Stomach (tissue), 19 donors: ENCODE measurements around the gene PRKACB. TPM values are rescaled to one million over a fixed set of nuclear protein-coding genes. Genes with fewer than 3 reads are reported as not detected.

Experiments
- DNase-seq, 2 donors: peaks; one replicate each; pipeline versions ENCODE4 v3.0.0 to v3.0.0-alpha.2; 2013 to 2019
- H3K27ac ChIP-seq, 5 donors: fragments of 200-600 bp in 4 of 5; sonication (generic) in 4 of 5; one replicate each; pipeline ENCODE4 v1.5.1; 2013 to 2019; ENCODE audit warnings: mild to moderate bottlenecking in 1 of 5, moderate library complexity in 1 of 5
- H3K27me3 ChIP-seq, 3 donors: fragments of 200-600 bp; sonication (generic); one replicate each; pipeline ENCODE4 v1.5.1; 2017 to 2019; ENCODE audit warnings: mixed run types in 1 of 3
- H3K36me3 ChIP-seq, 4 donors: fragments of 200-600 bp; sonication (generic); 1 replicate in 3 of 4; 2 replicates in 1 of 4; pipeline ENCODE4 v1.5.1; 2016 to 2019
- H3K4me1 ChIP-seq, 4 donors: fragments of 200-600 bp; sonication (generic); one replicate each; pipeline ENCODE4 v1.5.1; 2016 to 2019
- H3K4me3 ChIP-seq, 4 donors: fragments of 200-600 bp; sonication (generic) in 3 of 4; one replicate each; pipeline ENCODE4 v1.5.1; 2016 to 2019; ENCODE audit warnings: mild to moderate bottlenecking in 1 of 4
- H3K9me3 ChIP-seq, 4 donors: fragments of 200-600 bp; sonication (generic); one replicate each; pipeline ENCODE4 v1.5.1; 2016 to 2019
- EP300 ChIP-seq: sonication (generic); formaldehyde crosslinking; IDR thresholded peaks from one replicate; pipeline ENCODE4 v1.6.1; 2017; ENCODE audit warnings: antibody characterized with exemption
- POLR2A ChIP-seq, 4 donors: fragments of 450-650 bp; IDR thresholded peaks; one replicate each; pipeline ENCODE4 v1.6.1; 2016; ENCODE audit warnings: antibody characterized with exemption in 4 of 4, control low read depth in 2 of 4, mild to moderate bottlenecking in 1 of 4, moderate library complexity in 1 of 4
- POLR2AphosphoS5 ChIP-seq, 3 donors: sonication (generic); formaldehyde crosslinking; IDR thresholded peaks; one replicate each; pipeline ENCODE4 v1.6.1; 2016; ENCODE audit warnings: antibody characterized with exemption in 3 of 3
- WGBS, 5 donors: extraction: QIAGEN DNeasy Blood & Tissue Kit in 3 of 5; methylation state at CpG; one replicate each; pipeline versions ENCODE4 v1.1.5 to v1.1.7; 2013 to 2018; 5-methylcytosine and 5-hydroxymethylcytosine counted together
- intact Hi-C: fragments of 100-400 bp; cut with DNase I; formaldehyde crosslinking; loops from one replicate; pipeline ENCODE4 v1.15.1; 2023; ENCODE audit warnings: low total_unique reads
- long read RNA-seq, 10 donors: transcript quantifications; one replicate each; lab custom pipeline, GENCODE V29; 2026
- polyA plus RNA-seq, 3 donors: library from polyadenylated mRNA; stranded (reverse); fragments of 200-250 nt; gene quantifications; one replicate each; pipeline ENCODE4 v1.2.3, GENCODE V29; 2013
- total RNA-seq, 5 donors: library from RNA; depleted of rRNA; stranded (reverse); fragments of >200 nt; gene quantifications; one replicate each; pipeline versions ENCODE4 v1.1.0 to v1.2.3, GENCODE V29; 2014 to 2016
- TF ChIP-seq, protein P1 (sequence below), 7 experiments: fragments of 450-650 bp in 4 of 7; fragments of 200-600 bp in 3 of 7; sonication (generic) in 3 of 7; IDR thresholded peaks; one replicate each; pipeline ENCODE4 v1.5.1; 2016 to 2019; ENCODE audit warnings: antibody characterized with exemption in 7 of 7, control low read depth in 2 of 7, mild to moderate bottlenecking in 1 of 7
- donor health status: healthy with polysubstance abuse.
- donor health status: Bipolar disorder and iron deficiency.
- donor health status: healthy.

The PRKACB gene
- total RNA-seq, result 10 to 100 TPM; 21.4 to 64.8 (median 43.8) TPM
- polyA plus RNA-seq, result 10 to 100 TPM; 13.8 to 33.1 (median 29.6) TPM
- long read RNA-seq, donor 1, full-length matches to known transcripts, result 5 of 5 reads
- long read RNA-seq, donor 1, partial matches to known transcripts, result 0 of 5 reads
- long read RNA-seq, donor 1, other reads (novel, unspliced or antisense), result 0 of 5 reads
- long read RNA-seq, donor 2, full-length matches to known transcripts, result 10 of 10 reads
- long read RNA-seq, donor 2, partial matches to known transcripts, result 0 of 10 reads
- long read RNA-seq, donor 2, other reads (novel, unspliced or antisense), result 0 of 10 reads
- long read RNA-seq, donor 3, full-length matches to known transcripts, result 4 of 4 reads
- long read RNA-seq, donor 3, partial matches to known transcripts, result 0 of 4 reads
- long read RNA-seq, donor 3, other reads (novel, unspliced or antisense), result 0 of 4 reads
- long read RNA-seq, donor 4, full-length matches to known transcripts, result 2 of 2 reads
- long read RNA-seq, donor 4, partial matches to known transcripts, result 0 of 2 reads
- long read RNA-seq, donor 4, other reads (novel, unspliced or antisense), result 0 of 2 reads
- long read RNA-seq, donor 5, full-length matches to known transcripts, result 11 of 11 reads
- long read RNA-seq, donor 5, partial matches to known transcripts, result 0 of 11 reads
- long read RNA-seq, donor 5, other reads (novel, unspliced or antisense), result 0 of 11 reads
- long read RNA-seq, donor 6, result 0 reads
- long read RNA-seq, donor 7, full-length matches to known transcripts, result 15 of 15 reads
- long read RNA-seq, donor 7, partial matches to known transcripts, result 0 of 15 reads
- long read RNA-seq, donor 7, other reads (novel, unspliced or antisense), result 0 of 15 reads
- long read RNA-seq, donor 8, full-length matches to known transcripts, result 6 of 6 reads
- long read RNA-seq, donor 8, partial matches to known transcripts, result 0 of 6 reads
- long read RNA-seq, donor 8, other reads (novel, unspliced or antisense), result 0 of 6 reads
- long read RNA-seq, donor 9, full-length matches to known transcripts, result 5 of 5 reads
- long read RNA-seq, donor 9, partial matches to known transcripts, result 0 of 5 reads
- long read RNA-seq, donor 9, other reads (novel, unspliced or antisense), result 0 of 5 reads
- long read RNA-seq, donor 10, full-length matches to known transcripts, result 4 of 4 reads
- long read RNA-seq, donor 10, partial matches to known transcripts, result 0 of 4 reads
- long read RNA-seq, donor 10, other reads (novel, unspliced or antisense), result 0 of 4 reads

DNA sequence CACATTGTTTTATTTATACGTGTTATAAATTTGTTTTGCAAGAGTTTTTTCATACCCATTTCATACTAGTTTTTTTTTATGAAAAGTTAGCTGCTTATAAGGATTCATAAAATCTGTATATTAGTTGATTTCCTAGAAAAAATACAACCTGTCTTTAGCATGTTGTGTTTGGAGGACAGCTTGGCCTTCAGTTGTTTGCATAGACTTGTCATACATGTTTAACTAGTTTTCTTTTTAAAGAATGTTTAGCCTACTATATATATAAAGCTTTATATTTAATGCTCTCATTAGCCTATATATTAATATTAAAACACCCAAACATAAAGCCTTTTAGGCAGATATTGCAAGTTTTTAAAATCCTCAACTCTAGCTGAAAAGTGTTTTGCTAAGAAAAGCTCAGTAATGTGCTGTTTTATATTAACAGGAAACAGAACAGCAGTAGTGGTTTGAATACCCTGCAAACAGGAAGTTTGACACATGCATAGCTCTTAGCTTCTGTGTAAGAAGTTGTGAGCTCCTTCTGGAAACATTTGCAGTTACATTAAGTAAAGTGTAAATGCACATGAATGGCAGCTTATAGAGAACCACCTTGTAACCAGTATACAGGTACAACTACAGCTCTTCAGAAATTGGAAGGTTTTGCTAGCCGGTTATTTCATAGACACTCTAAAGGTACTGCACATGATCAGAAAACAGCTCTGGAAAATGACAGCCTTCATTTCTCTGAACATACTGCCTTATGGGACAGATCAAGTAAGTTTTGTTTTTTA lies at the start of gene PRKACB:
TSS of gene PRKACB (plus strand) at position 476 of the 770 bp plus-strand sequence. CDS start at position 567, 91 bp downstream.
- peak in 1 of 2 donors; percentile 71 for DNase-seq
- TF ChIP-seq POLR2AphosphoS5 (IDR thresholded peaks at IDR 0.05), result peak in 2 of 3 donors; percentile 12 to 48
- no peak for TF ChIP-seq POLR2A (IDR thresholded peaks at IDR 0.05)
- peaks cover 0 to 2% (median 0%) of the 10 kb centered on the region in 4 donors for H3K9me3 ChIP-seq
- H3K27ac ChIP-seq, result peak within 1 kb of the TSS; percentile 54 to 78 (median 71)
- H3K4me1 ChIP-seq, result peaks cover 0 to 41% (median 9%) of the 10 kb centered on the region in 4 donors
- WGBS, 5 donors, result 31 to 56% (median 36%) methylated on average over 2 of the region's 2 CpGs
- intact Hi-C loops, result no loop called here
- no peaks in the 10 kb centered on the region for H3K27me3 ChIP-seq
- no peaks in the 10 kb centered on the region for H3K36me3 ChIP-seq
- peak within 1 kb of the TSS; percentile 11 to 31 (median 26) for H3K4me3 ChIP-seq

DNA sequence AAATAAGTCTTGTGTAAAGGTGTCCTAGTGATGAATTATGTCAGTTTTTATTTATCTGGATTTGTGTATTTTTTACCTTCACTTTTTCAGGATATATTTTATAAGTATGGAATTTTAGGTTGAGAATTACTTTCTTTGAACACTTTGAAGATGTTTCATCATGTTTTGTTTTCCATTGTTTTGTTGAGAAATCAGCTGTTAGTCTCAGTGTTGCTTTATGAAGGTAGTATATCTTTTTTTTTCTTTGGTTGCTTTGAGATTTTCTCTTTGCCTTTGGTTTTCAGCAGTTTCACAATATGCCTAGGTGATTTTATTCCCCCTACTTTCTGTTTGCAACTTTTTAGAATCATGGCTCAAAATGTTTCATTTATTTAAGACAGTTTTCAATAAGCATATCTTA lies 48.8 kb upstream of the PRKACB start:
- peaks cover 0 to 8% (median 3%) of the 10 kb centered on the region in 4 donors for H3K4me1 ChIP-seq
- no peaks in the 10 kb centered on the region for H3K27me3 ChIP-seq
- intact Hi-C loops, result no loop called here
- H3K4me3 ChIP-seq, result no peak overlapping the region
- H3K27ac ChIP-seq, result no peak overlapping the region
- H3K36me3 ChIP-seq, result no peaks in the 10 kb centered on the region
- no peak for DNase-seq
- no peaks in the 10 kb centered on the region for H3K9me3 ChIP-seq
- TF ChIP-seq POLR2A (IDR thresholded peaks at IDR 0.05) (no peak), POLR2AphosphoS5 (IDR thresholded peaks at IDR 0.05) (no peak), EP300 (no peak)
- TF ChIP-seq, protein P1, sequence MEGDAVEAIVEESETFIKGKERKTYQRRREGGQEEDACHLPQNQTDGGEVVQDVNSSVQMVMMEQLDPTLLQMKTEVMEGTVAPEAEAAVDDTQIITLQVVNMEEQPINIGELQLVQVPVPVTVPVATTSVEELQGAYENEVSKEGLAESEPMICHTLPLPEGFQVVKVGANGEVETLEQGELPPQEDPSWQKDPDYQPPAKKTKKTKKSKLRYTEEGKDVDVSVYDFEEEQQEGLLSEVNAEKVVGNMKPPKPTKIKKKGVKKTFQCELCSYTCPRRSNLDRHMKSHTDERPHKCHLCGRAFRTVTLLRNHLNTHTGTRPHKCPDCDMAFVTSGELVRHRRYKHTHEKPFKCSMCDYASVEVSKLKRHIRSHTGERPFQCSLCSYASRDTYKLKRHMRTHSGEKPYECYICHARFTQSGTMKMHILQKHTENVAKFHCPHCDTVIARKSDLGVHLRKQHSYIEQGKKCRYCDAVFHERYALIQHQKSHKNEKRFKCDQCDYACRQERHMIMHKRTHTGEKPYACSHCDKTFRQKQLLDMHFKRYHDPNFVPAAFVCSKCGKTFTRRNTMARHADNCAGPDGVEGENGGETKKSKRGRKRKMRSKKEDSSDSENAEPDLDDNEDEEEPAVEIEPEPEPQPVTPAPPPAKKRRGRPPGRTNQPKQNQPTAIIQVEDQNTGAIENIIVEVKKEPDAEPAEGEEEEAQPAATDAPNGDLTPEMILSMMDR (IDR thresholded peaks at IDR 0.05), result no peak

DNA sequence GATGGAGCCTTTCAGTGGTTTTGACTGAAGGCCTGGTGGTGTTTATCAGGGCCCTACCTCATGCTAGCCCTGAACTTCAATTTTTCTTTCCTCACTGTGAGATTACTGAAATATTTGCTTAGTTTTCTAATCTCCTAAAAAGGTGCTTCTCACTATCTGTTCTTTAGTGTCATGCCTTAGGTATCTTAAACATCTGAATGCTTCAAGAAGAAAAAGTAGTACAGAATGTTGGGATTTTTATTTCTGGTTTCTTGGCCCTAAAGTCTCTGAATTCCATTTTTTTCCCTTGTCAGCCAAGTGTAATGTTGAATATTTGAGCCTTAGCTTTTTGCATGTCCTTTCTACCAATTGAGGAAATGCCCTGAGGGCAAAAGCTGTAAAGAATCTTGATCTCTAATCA lies 47.9 kb upstream of the PRKACB start:
- Histone ChIP-seq H3K9me3 (no peaks in the 10 kb centered on the region), H3K4me3 (no peak overlapping the region), H3K36me3 (no peaks in the 10 kb centered on the region), H3K27ac (no peak overlapping the region), H3K27me3 (no peaks in the 10 kb centered on the region), H3K4me1 (peaks cover 0 to 5% (median 0%) of the 10 kb centered on the region in 4 donors)
- TF ChIP-seq POLR2A (IDR thresholded peaks at IDR 0.05), result no peak
- TF ChIP-seq, protein P1 (IDR thresholded peaks at IDR 0.05), result no peak
- TF ChIP-seq POLR2AphosphoS5 (IDR thresholded peaks at IDR 0.05), result no peak
- intact Hi-C loops, result no loop called here
- no peak for DNase-seq

- WGBS, 5 donors, result 65 to 82% (median 73%) methylated on average over 1 of the region's 1 CpG
- no peaks in the 10 kb centered on the region for H3K27me3 ChIP-seq
- no peak overlapping the region for H3K27ac ChIP-seq
- H3K9me3 ChIP-seq, result no peaks in the 10 kb centered on the region
- H3K4me1 ChIP-seq, result peaks cover 4 to 10% (median 9%) of the 10 kb centered on the region in 4 donors
- TF ChIP-seq POLR2AphosphoS5 (IDR thresholded peaks at IDR 0.05) (no peak), EP300 (no peak)
- TF ChIP-seq, protein P1 (IDR thresholded peaks at IDR 0.05), result no peak
- no peak for DNase-seq
- intact Hi-C loops, result no loop called here
- H3K36me3 ChIP-seq, result no peaks in the 10 kb centered on the region
- no peak overlapping the region for H3K4me3 ChIP-seq
Observed at GRCh38 chr1:84101204-84101603, 42.9 kb upstream of the PRKACB start.
